ENCODE measurements around the gene ACAA1. TPM values are rescaled to one million over a fixed set of nuclear protein-coding genes. Genes with fewer than 3 reads are reported as not detected.

The ACAA1 gene
- total RNA-seq, 1 experiment from 2014 or later, result 44.3 TPM

DNA sequence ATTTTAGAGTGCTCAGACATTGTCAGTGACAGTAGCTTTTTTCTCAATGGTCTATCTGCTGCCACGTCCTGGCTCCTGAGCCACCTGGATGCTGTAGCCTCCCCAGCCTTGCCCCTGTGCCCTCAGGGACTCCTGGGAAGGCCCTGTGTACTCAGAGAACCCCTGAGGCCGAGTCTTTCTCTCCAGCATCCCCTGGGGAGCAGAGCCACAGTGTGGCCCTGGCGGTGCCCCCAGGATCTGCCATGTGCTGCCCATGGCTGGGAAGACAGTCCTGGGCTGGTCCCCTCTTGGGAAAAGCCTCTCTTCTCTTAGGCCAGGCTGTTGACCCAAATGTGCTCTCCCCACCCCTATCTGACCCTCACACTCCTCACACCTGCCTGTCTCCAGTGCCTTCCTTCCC is 6.6 kb upstream of the ACAA1 start:
- DNase-seq, result no peak
- H2BK120ac ChIP-seq (ENCODE audit: low read depth, low read length, poor library complexity, severe bottlenecking), result no peak overlapping the region
- no CpG with 5 or more reads among the region's 3 CpGs for WGBS (ENCODE audit: extremely low coverage, insufficient read length, low lambda C conversion rate)

More for the DNA sequence above, 6.6 kb upstream of the ACAA1 start:
- Histone ChIP-seq H2BK5ac (ENCODE audit: insufficient read length, low read length) (no peak overlapping the region), H3K23me2 (ENCODE audit: insufficient read length, low read depth, low read length, poor library complexity, severe bottlenecking) (peaks cover 7% of the 10 kb centered on the region), H3K23ac (ENCODE audit: insufficient read length, low read depth, low read length) (no peak overlapping the region), H4K91ac (ENCODE audit: insufficient read length, low read depth, low read length) (no peak overlapping the region), H2BK15ac (ENCODE audit: low read depth, low read length) (no peak overlapping the region), H3T11ph (ENCODE audit: low read length) (no peak overlapping the region), H3K14ac (ENCODE audit: insufficient read depth, low read length) (no peak overlapping the region), H3K4me2 (ENCODE audit: insufficient read depth, insufficient read length, low read length) (no peak overlapping the region), H2BK12ac (ENCODE audit: insufficient read length, low read depth, low read length) (no peak overlapping the region), H3K4ac (ENCODE audit: low read depth, low read length) (no peak overlapping the region), H3K56ac (ENCODE audit: insufficient read length, low read depth, low read length) (no peak overlapping the region), H2BK20ac (ENCODE audit: low read depth, low read length, poor library complexity, severe bottlenecking) (no peak overlapping the region), H3K18ac (ENCODE audit: insufficient read length, low read depth, low read length) (no peak overlapping the region), H3K79me1 (ENCODE audit: insufficient read depth, low read depth, low read length, poor library complexity, severe bottlenecking) (no peaks in the 10 kb centered on the region), H4K5ac (ENCODE audit: insufficient read length, low read depth, low read length) (no peak overlapping the region), H3K9ac (ENCODE audit: extremely low read depth, insufficient read length, low read length) (no peak overlapping the region), H3K79me2 (ENCODE audit: insufficient read depth, low read length) (no peaks in the 10 kb centered on the region), H4K8ac (replicated peaks; ENCODE audit: insufficient read length, low read depth, low read length) (no peak overlapping the region), H3K9me3 (ENCODE audit: control insufficient read depth, low read depth, low read length) (no peaks in the 10 kb centered on the region), H3K27me3 (ENCODE audit: insufficient read depth, low read length) (no peaks in the 10 kb centered on the region), H3K4me1 (ENCODE audit: insufficient read depth, low read length) (peaks cover 4% of the 10 kb centered on the region; the same call in 1 of the 2 replicates), H2AK5ac (ENCODE audit: insufficient read length, low read length) (no peak overlapping the region), H4K20me1 (ENCODE audit: control insufficient read depth, insufficient read depth, insufficient read length) (no peaks in the 10 kb centered on the region), H3K27ac (ENCODE audit: insufficient read length, low read depth, low read length) (no peak overlapping the region), H2AFZ (ENCODE audit: low read length) (no peak overlapping the region)
- TF ChIP-seq, protein P1, sequence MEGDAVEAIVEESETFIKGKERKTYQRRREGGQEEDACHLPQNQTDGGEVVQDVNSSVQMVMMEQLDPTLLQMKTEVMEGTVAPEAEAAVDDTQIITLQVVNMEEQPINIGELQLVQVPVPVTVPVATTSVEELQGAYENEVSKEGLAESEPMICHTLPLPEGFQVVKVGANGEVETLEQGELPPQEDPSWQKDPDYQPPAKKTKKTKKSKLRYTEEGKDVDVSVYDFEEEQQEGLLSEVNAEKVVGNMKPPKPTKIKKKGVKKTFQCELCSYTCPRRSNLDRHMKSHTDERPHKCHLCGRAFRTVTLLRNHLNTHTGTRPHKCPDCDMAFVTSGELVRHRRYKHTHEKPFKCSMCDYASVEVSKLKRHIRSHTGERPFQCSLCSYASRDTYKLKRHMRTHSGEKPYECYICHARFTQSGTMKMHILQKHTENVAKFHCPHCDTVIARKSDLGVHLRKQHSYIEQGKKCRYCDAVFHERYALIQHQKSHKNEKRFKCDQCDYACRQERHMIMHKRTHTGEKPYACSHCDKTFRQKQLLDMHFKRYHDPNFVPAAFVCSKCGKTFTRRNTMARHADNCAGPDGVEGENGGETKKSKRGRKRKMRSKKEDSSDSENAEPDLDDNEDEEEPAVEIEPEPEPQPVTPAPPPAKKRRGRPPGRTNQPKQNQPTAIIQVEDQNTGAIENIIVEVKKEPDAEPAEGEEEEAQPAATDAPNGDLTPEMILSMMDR (conservative IDR thresholded peaks at IDR 0.05), result no peak
- Mint-ChIP-seq H3K4me1 (peaks cover 15 to 18% of the 10 kb centered on the region in 2 experiments), H3K9me3 (peaks cover 8 to 11% of the 10 kb centered on the region in 2 experiments; a peak in 4 of 5 replicates), H3K4me3 (no peak overlapping the region), H3K27ac (no peak overlapping the region), H3K36me3 (ENCODE audit: insufficient read depth in 1 of 3, low read depth in 3 of 3) (peaks cover 16 to 29% (median 23%) of the 10 kb centered on the region in 3 experiments; a peak in 6 of 7 replicates), H3K27me3 (ENCODE audit: low read depth) (peaks cover 2% of the 10 kb centered on the region)
